Caco-2 (cell line): ENCODE measurements around the gene NOL3. TPM values are rescaled to one million over a fixed set of nuclear protein-coding genes. Genes with fewer than 3 reads are reported as not detected.

ENCODE experiments used
- BruUV-seq: library from RNA; stranded (reverse); fragments of 400-500 nt; replicated peaks from 2 replicates; lab custom pipeline; 2021; lab: Mats Ljungman, UMichigan
- CTCF ChIA-PET: fragments of 300-600 bp; sonication (Branson Sonifier 250); formaldehyde crosslinking; loops from one replicate; lab custom pipeline; 2022; ENCODE audit warnings: antibody characterized with exemption; lab: Charles Lee
- POLR2A ChIA-PET: fragments of 300-600 bp; sonication (Branson Sonifier 250); formaldehyde crosslinking; loops from one replicate; lab custom pipeline; 2022; ENCODE audit warnings: antibody characterized with exemption; lab: Charles Lee
- DNase-seq, 2 experiments: peaks; one replicate each; pipeline versions ENCODE4 v3.0.0 to v3.0.0-alpha.2; 2020 to 2022
- H3K27me3 ChIP-seq: replicated peaks from 2 replicates; pipeline ENCODE4 v1.6.0; 2011; ENCODE audit warnings: low read length; ENCODE audit not compliant: control insufficient read depth, insufficient read depth
- H3K36me3 ChIP-seq: 2 replicates; pipeline ENCODE4 v1.5.1; 2011; ENCODE audit warnings: low read length; ENCODE audit not compliant: control insufficient read depth, insufficient read depth
- H3K4me1 ChIP-seq: fragments of 250-450 bp; sonication (Bioruptor Pico); 2 replicates; pipeline ENCODE4 v1.5.1; 2020; ENCODE audit warnings: mild to moderate bottlenecking
- H3K4me3 ChIP-seq: 2 replicates; pipeline ENCODE4 v1.5.1; 2011; ENCODE audit warnings: low read depth, mild to moderate bottlenecking, control low read depth, low read length
- H3K9me3 ChIP-seq: fragments of 250-450 bp; sonication (Bioruptor Pico); 2 replicates; pipeline ENCODE4 v1.5.1; 2020; ENCODE audit warnings: mild to moderate bottlenecking, moderate library complexity
- H3K27ac Mint-ChIP-seq: one replicate; pipeline ENCODE4 v1.8.0; 2022; ENCODE audit warnings: mixed read lengths; ENCODE audit not compliant: unreplicated experiment
- H3K27me3 Mint-ChIP-seq: one replicate; pipeline ENCODE4 v1.8.0; 2022; ENCODE audit warnings: mixed read lengths; ENCODE audit not compliant: insufficient read depth, unreplicated experiment
- H3K36me3 Mint-ChIP-seq: one replicate; pipeline ENCODE4 v1.8.0; 2022; ENCODE audit warnings: mild to moderate bottlenecking, mixed read lengths; ENCODE audit not compliant: insufficient read depth, unreplicated experiment
- H3K4me1 Mint-ChIP-seq: one replicate; pipeline ENCODE4 v1.8.0; 2022; ENCODE audit warnings: low read depth, mixed read lengths; ENCODE audit not compliant: unreplicated experiment
- H3K4me3 Mint-ChIP-seq: one replicate; pipeline ENCODE4 v1.8.0; 2022; ENCODE audit warnings: mild to moderate bottlenecking, moderate library complexity, mixed read lengths; ENCODE audit not compliant: unreplicated experiment
- H3K9me3 Mint-ChIP-seq: one replicate; pipeline ENCODE4 v1.8.0; 2022; ENCODE audit warnings: mixed read lengths; ENCODE audit not compliant: unreplicated experiment
- CTCF ChIP-seq, 2 experiments: fragments of 200-600 bp in 1 of 2; IDR thresholded peaks; 1 replicate in 1 of 2; 2 replicates in 1 of 2; pipeline versions ENCODE4 v1.5.1 to v1.8.0; 2011 to 2022; ENCODE audit warnings: antibody characterized with exemption in 1 of 2, control low read depth in 1 of 2, inconsistent platforms in 1 of 2, low read depth in 1 of 2, low read length in 1 of 2, mild to moderate bottlenecking in 1 of 2, moderate library complexity in 1 of 2; ENCODE audit not compliant: insufficient read depth in 1 of 2, severe bottlenecking in 1 of 2, unreplicated experiment in 1 of 2
- intact Hi-C: fragments of 100-400 bp; cut with micrococcal nuclease; formaldehyde crosslinking; loops from one replicate; pipeline ENCODE4 v1.10.0; 2022; ENCODE audit not compliant: unreplicated experiment
- total RNA-seq: library from RNA; stranded (reverse); gene quantifications from 2 replicates; pipeline ENCODE4 v1.2.3, GENCODE V29; 2022

NOL3 gene
- total RNA-seq, 1 experiment from 2014 or later = 17.4 TPM

- no peak for TF ChIP-seq CTCF (IDR thresholded peaks at IDR 0.05; ENCODE audit: insufficient read depth in 1 of 2, low read depth in 1 of 2, low read length in 1 of 2, severe bottlenecking in 1 of 2, unreplicated experiment in 1 of 2)
- H3K4me3 Mint-ChIP-seq = peak overlapping the region; percentile 77
- H3K4me1 Mint-ChIP-seq = peaks cover 25% of the 10 kb centered on the region
- no peaks in the 10 kb centered on the region for H3K9me3 Mint-ChIP-seq
- no peaks in the 10 kb centered on the region for H3K27me3 ChIP-seq
- no peaks in the 10 kb centered on the region for H3K9me3 ChIP-seq
- H3K36me3 ChIP-seq = peaks cover 13% of the 10 kb centered on the region
- no TSS peak for BruUV-seq
- peaks cover 28% of the 10 kb centered on the region for H3K4me1 ChIP-seq
- CTCF ChIA-PET = no interaction called here
- peaks cover 56% of the 10 kb centered on the region for H3K36me3 Mint-ChIP-seq
- H3K4me3 ChIP-seq = no peak overlapping the region
- intact Hi-C loops = no loop called here
- DNase-seq = no peak
- H3K27ac Mint-ChIP-seq = peak overlapping the region; percentile 25
- POLR2A ChIA-PET = interaction anchor here (0.5 kb wide), 1 partner anchor 35 kb away, joined by 3 read pairs; no protein-coding TSS in a partner anchor
- no peaks in the 10 kb centered on the region for H3K27me3 Mint-ChIP-seq
Observed at GRCh38 chr16:67194260-67194659, 23.9 kb downstream of the NOL3 start.

GRCh38 chr16:67195676-67196075, 25.3 kb downstream of the NOL3 start:
- Mint-ChIP-seq H3K36me3 (peaks cover 68% of the 10 kb centered on the region), H3K4me3 (no peak overlapping the region), H3K27ac (no peak overlapping the region), H3K9me3 (no peaks in the 10 kb centered on the region), H3K4me1 (peaks cover 32% of the 10 kb centered on the region), H3K27me3 (no peaks in the 10 kb centered on the region)
- peaks cover 13% of the 10 kb centered on the region for H3K36me3 ChIP-seq
- ChIA-PET CTCF (interaction anchor here (1.0 kb wide), 1 partner anchor 10 kb away, joined by 6 read pairs; no protein-coding TSS in a partner anchor), POLR2A (no interaction called here)
- DNase-seq = no peak
- intact Hi-C loops = no loop called here
- H3K4me1 ChIP-seq = peaks cover 35% of the 10 kb centered on the region
- H3K4me3 ChIP-seq = no peak overlapping the region
- no peaks in the 10 kb centered on the region for H3K27me3 ChIP-seq
- H3K9me3 ChIP-seq = no peaks in the 10 kb centered on the region
- no peak for TF ChIP-seq CTCF (IDR thresholded peaks at IDR 0.05; ENCODE audit: insufficient read depth in 1 of 2, low read depth in 1 of 2, low read length in 1 of 2, severe bottlenecking in 1 of 2, unreplicated experiment in 1 of 2)
- no TSS peak for BruUV-seq

- no peaks in the 10 kb centered on the region for H3K27me3 Mint-ChIP-seq
- Histone ChIP-seq H3K36me3 (peaks cover 15% of the 10 kb centered on the region), H3K4me3 (no peak overlapping the region), H3K4me1 (peaks cover 27% of the 10 kb centered on the region), H3K27me3 (no peaks in the 10 kb centered on the region), H3K9me3 (no peaks in the 10 kb centered on the region)
- H3K9me3 Mint-ChIP-seq = no peaks in the 10 kb centered on the region
- H3K4me3 Mint-ChIP-seq = no peak overlapping the region
- H3K36me3 Mint-ChIP-seq = peaks cover 69% of the 10 kb centered on the region
- peaks cover 23% of the 10 kb centered on the region for H3K4me1 Mint-ChIP-seq
- DNase-seq = no peak
- TF ChIP-seq CTCF (IDR thresholded peaks at IDR 0.05; ENCODE audit: insufficient read depth in 1 of 2, low read depth in 1 of 2, low read length in 1 of 2, severe bottlenecking in 1 of 2, unreplicated experiment in 1 of 2) = no peak
- BruUV-seq = no TSS peak
- ChIA-PET CTCF (interaction anchor here (1.1 to 2.7 kb wide), 3 partner anchors 12 to 301 kb away, joined by 3 to 24 read pairs (median 9); partner anchors contain the start of genes FHOD1 and SLC9A5), POLR2A (no interaction called here)
- intact Hi-C loops = no loop called here
- peak overlapping the region; percentile 0 for H3K27ac Mint-ChIP-seq
Observed at GRCh38 chr16:67196881-67197280, 26.5 kb downstream of the NOL3 start.
